Astrocyte (in vitro differentiated cells and primary cell): ENCODE measurements around the gene PPIL6. TPM values are rescaled to one million over a fixed set of nuclear protein-coding genes. Genes with fewer than 3 reads are reported as not detected.

Experiments
- DNase-seq: peaks from one replicate; pipeline ENCODE4 v3.0.0-alpha.2; 2010; ENCODE audit warnings: low read depth
- FAIRE-seq: peaks from 2 replicates; lab custom pipeline; 2011; peaks lifted over from hg19 to GRCh38; lab: Jason Lieb, UNC
- H2AFZ ChIP-seq: 2 replicates; pipeline ENCODE4 v1.6.0; 2012; ENCODE audit warnings: low read depth, low read length, inconsistent platforms
- H3K27ac ChIP-seq: 2 replicates; pipeline ENCODE4 v1.5.1; 2011; ENCODE audit warnings: low read depth, low read length, inconsistent platforms
- H3K27me3 ChIP-seq: 2 replicates; pipeline ENCODE4 v1.6.0; 2011; ENCODE audit warnings: low read length, inconsistent platforms; ENCODE audit not compliant: insufficient read depth
- H3K36me3 ChIP-seq: 2 replicates; pipeline ENCODE4 v1.5.1; 2011; ENCODE audit warnings: low read length, inconsistent platforms; ENCODE audit not compliant: insufficient read depth
- H3K4me1 ChIP-seq: 2 replicates; pipeline ENCODE4 v1.5.1; 2011; ENCODE audit warnings: low read length, inconsistent platforms; ENCODE audit not compliant: insufficient read depth
- H3K4me2 ChIP-seq: 2 replicates; pipeline ENCODE4 v1.6.0; 2012; ENCODE audit warnings: low read length, inconsistent platforms
- H3K4me3 ChIP-seq: 2 replicates; pipeline ENCODE4 v1.5.1; 2011; ENCODE audit warnings: low read depth, mild to moderate bottlenecking, low read length, inconsistent platforms; ENCODE audit not compliant: insufficient read depth
- H3K79me2 ChIP-seq: 2 replicates; pipeline ENCODE4 v1.6.0; 2012; ENCODE audit warnings: mild to moderate bottlenecking, low read length, inconsistent platforms; ENCODE audit not compliant: insufficient read depth
- H3K9ac ChIP-seq: 2 replicates; pipeline ENCODE4 v1.6.0; 2012; ENCODE audit warnings: mild to moderate bottlenecking, low read length, inconsistent platforms
- H3K9me3 ChIP-seq: 2 replicates; pipeline ENCODE4 v1.5.1; 2012; ENCODE audit warnings: low read depth, mild to moderate bottlenecking, low read length, inconsistent platforms; ENCODE audit not compliant: insufficient read depth
- H4K20me1 ChIP-seq: 2 replicates; pipeline ENCODE4 v1.6.0; 2012; ENCODE audit warnings: low read length, inconsistent platforms; ENCODE audit not compliant: insufficient read depth
- H3K27ac Mint-ChIP-seq: one replicate; pipeline ENCODE4 v1.8.0; 2021; ENCODE audit warnings: mild to moderate bottlenecking, mixed read lengths; ENCODE audit not compliant: unreplicated experiment
- H3K27me3 Mint-ChIP-seq: one replicate; pipeline ENCODE4 v1.8.0; 2021; ENCODE audit warnings: low read depth, mixed read lengths; ENCODE audit not compliant: unreplicated experiment
- H3K36me3 Mint-ChIP-seq: one replicate; pipeline ENCODE4 v1.8.0; 2021; ENCODE audit warnings: low read depth, mixed read lengths; ENCODE audit not compliant: unreplicated experiment
- H3K4me1 Mint-ChIP-seq: one replicate; pipeline ENCODE4 v1.8.0; 2021; ENCODE audit warnings: low read depth, mixed read lengths; ENCODE audit not compliant: unreplicated experiment
- H3K4me3 Mint-ChIP-seq: one replicate; pipeline ENCODE4 v1.8.0; 2021; ENCODE audit warnings: mild to moderate bottlenecking, moderate library complexity, mixed read lengths; ENCODE audit not compliant: unreplicated experiment
- H3K9me3 Mint-ChIP-seq: one replicate; pipeline ENCODE4 v1.8.0; 2021; ENCODE audit warnings: mild to moderate bottlenecking, mixed read lengths; ENCODE audit not compliant: unreplicated experiment
- CTCF ChIP-seq: IDR thresholded peaks from 2 replicates; pipeline ENCODE4 v1.5.1; 2011; ENCODE audit warnings: low read depth, mild to moderate bottlenecking, inconsistent platforms, low read length, moderate library complexity; ENCODE audit not compliant: insufficient read depth
- EZH2 ChIP-seq: IDR thresholded peaks from 2 replicates; pipeline ENCODE4 v1.6.1; 2012; ENCODE audit warnings: mild to moderate bottlenecking, low read length, inconsistent platforms; ENCODE audit not compliant: insufficient read depth
- total RNA-seq: library from RNA; stranded (reverse); gene quantifications from 2 replicates; pipeline ENCODE4 v1.2.1, GENCODE V29; 2021

PPIL6 gene
- total RNA-seq, 1 donor from 2014 or later, result 1.7 TPM

- H3K27ac ChIP-seq, result no peak overlapping the region
- peaks cover 40% of the 10 kb centered on the region for H3K36me3 ChIP-seq
- H3K9ac ChIP-seq, result no peak overlapping the region
- H3K27ac Mint-ChIP-seq, result no peak overlapping the region
- no peak for TF ChIP-seq EZH2
- TF ChIP-seq CTCF, result no peak
- no peak overlapping the region for H3K4me3 ChIP-seq
- no peak overlapping the region for H3K4me3 Mint-ChIP-seq
- H3K4me1 ChIP-seq, result no peaks in the 10 kb centered on the region
- H2AFZ ChIP-seq, result no peak overlapping the region
- no peaks in the 10 kb centered on the region for H3K4me1 Mint-ChIP-seq
- peaks cover 2% of the 10 kb centered on the region for H3K9me3 Mint-ChIP-seq
- no peaks in the 10 kb centered on the region for H3K27me3 ChIP-seq
- FAIRE-seq (no peak), DNase-seq (no peak)
- H3K4me2 ChIP-seq, result no peak overlapping the region
- peaks cover 19% of the 10 kb centered on the region for H3K79me2 ChIP-seq
- H3K9me3 ChIP-seq, result no peaks in the 10 kb centered on the region
- H3K27me3 Mint-ChIP-seq, result no peaks in the 10 kb centered on the region
- peaks cover 24% of the 10 kb centered on the region for H4K20me1 ChIP-seq
- H3K36me3 Mint-ChIP-seq, result peaks cover 34% of the 10 kb centered on the region
These were observed 76.7 kb downstream of the PPIL6 start for GRCh38 chr6:109363753-109364152.

GRCh38 chr6:109362102-109362884 is 78.1 kb downstream of the PPIL6 start:
- Histone ChIP-seq H3K27me3 (no peaks in the 10 kb centered on the region), H3K36me3 (peaks cover 28% of the 10 kb centered on the region), H3K4me2 (no peak overlapping the region), H3K79me2 (peaks cover 14% of the 10 kb centered on the region), H3K4me3 (no peak overlapping the region), H3K27ac (no peak overlapping the region), H3K9ac (no peak overlapping the region), H3K4me1 (no peaks in the 10 kb centered on the region), H4K20me1 (peaks cover 23% of the 10 kb centered on the region), H3K9me3 (no peaks in the 10 kb centered on the region), H2AFZ (no peak overlapping the region)
- no peak for DNase-seq
- Mint-ChIP-seq H3K27me3 (no peaks in the 10 kb centered on the region), H3K4me3 (no peak overlapping the region), H3K9me3 (peaks cover 5% of the 10 kb centered on the region), H3K27ac (no peak overlapping the region), H3K4me1 (no peaks in the 10 kb centered on the region), H3K36me3 (peaks cover 44% of the 10 kb centered on the region)
- FAIRE-seq, result no peak
- TF ChIP-seq CTCF, result no peak
- no peak for TF ChIP-seq EZH2

- TF ChIP-seq CTCF (no peak), EZH2 (no peak)
- Mint-ChIP-seq H3K27me3 (no peaks in the 10 kb centered on the region), H3K9me3 (peaks cover 7% of the 10 kb centered on the region), H3K4me1 (no peaks in the 10 kb centered on the region), H3K4me3 (no peak overlapping the region), H3K27ac (no peak overlapping the region), H3K36me3 (peaks cover 53% of the 10 kb centered on the region)
- H3K4me2 ChIP-seq, result no peak overlapping the region
- H3K9ac ChIP-seq, result no peak overlapping the region
- no peaks in the 10 kb centered on the region for H3K27me3 ChIP-seq
- H3K79me2 ChIP-seq, result peaks cover 10% of the 10 kb centered on the region
- H3K36me3 ChIP-seq, result peaks cover 26% of the 10 kb centered on the region
- FAIRE-seq (no peak), DNase-seq (no peak)
- H3K4me3 ChIP-seq, result no peak overlapping the region
- H3K27ac ChIP-seq, result no peak overlapping the region
- H3K9me3 ChIP-seq, result peaks cover 4% of the 10 kb centered on the region
- peaks cover 16% of the 10 kb centered on the region for H4K20me1 ChIP-seq
- H2AFZ ChIP-seq, result no peak overlapping the region
- H3K4me1 ChIP-seq, result no peaks in the 10 kb centered on the region
These were observed 79.6 kb downstream of the PPIL6 start for GRCh38 chr6:109360791-109361190.
